ENCODE measurements around the gene DHX15. TPM values are rescaled to one million over a fixed set of nuclear protein-coding genes. Genes with fewer than 3 reads are reported as not detected.

Gene DHX15
- total RNA-seq, 4 donors from 2014 or later, result 106 to 125 (median 119) TPM

DNA sequence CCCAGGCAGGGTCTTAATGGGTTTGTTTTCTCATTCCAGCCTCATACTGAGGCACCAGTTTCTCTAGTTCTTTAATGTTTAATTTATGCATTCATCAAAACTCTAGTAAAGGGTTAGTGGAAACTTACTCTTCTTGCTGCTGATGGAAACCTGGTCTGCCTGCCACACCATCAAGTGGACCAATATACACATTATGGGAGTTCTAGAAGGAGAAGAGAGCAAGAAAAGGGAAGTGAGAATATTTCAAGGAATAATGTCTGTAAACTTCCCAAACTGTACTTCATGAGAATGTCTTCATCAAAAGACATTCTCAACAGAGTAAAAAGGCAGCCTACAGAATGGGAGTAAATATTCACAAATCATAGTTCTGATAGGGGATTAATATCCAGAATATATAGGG is 20.9 kb upstream of the DHX15 start:
- TF ChIP-seq, protein P1, sequence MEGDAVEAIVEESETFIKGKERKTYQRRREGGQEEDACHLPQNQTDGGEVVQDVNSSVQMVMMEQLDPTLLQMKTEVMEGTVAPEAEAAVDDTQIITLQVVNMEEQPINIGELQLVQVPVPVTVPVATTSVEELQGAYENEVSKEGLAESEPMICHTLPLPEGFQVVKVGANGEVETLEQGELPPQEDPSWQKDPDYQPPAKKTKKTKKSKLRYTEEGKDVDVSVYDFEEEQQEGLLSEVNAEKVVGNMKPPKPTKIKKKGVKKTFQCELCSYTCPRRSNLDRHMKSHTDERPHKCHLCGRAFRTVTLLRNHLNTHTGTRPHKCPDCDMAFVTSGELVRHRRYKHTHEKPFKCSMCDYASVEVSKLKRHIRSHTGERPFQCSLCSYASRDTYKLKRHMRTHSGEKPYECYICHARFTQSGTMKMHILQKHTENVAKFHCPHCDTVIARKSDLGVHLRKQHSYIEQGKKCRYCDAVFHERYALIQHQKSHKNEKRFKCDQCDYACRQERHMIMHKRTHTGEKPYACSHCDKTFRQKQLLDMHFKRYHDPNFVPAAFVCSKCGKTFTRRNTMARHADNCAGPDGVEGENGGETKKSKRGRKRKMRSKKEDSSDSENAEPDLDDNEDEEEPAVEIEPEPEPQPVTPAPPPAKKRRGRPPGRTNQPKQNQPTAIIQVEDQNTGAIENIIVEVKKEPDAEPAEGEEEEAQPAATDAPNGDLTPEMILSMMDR (IDR thresholded peaks at IDR 0.05), result no peak
- no peak for TF ChIP-seq POLR2A (IDR thresholded peaks at IDR 0.05)
- H3K4me3 ChIP-seq (ENCODE audit: low read depth, poor library complexity, severe bottlenecking), result no peak overlapping the region
- no peak for DNase-seq (ENCODE audit: low spot score in 2 of 2)
- intact Hi-C loops (cut with DNase I; ENCODE audit: low total_unique reads), result no loop called here

- TF ChIP-seq POLR2A (IDR thresholded peaks at IDR 0.05), result no peak
- TF ChIP-seq, protein P1 (IDR thresholded peaks at IDR 0.05), result no peak
- intact Hi-C loops (cut with DNase I; ENCODE audit: low total_unique reads), result no loop called here
- 75 to 78% methylated on average over 4 of the region's 4 CpGs for WGBS, 2 donors
- no peak overlapping the region for H3K4me3 ChIP-seq (ENCODE audit: low read depth, poor library complexity, severe bottlenecking)
- no peak for DNase-seq (ENCODE audit: low spot score in 2 of 2)
Measured at GRCh38 chr4:24604558-24605214, 20.3 kb upstream of the DHX15 start.

DNA sequence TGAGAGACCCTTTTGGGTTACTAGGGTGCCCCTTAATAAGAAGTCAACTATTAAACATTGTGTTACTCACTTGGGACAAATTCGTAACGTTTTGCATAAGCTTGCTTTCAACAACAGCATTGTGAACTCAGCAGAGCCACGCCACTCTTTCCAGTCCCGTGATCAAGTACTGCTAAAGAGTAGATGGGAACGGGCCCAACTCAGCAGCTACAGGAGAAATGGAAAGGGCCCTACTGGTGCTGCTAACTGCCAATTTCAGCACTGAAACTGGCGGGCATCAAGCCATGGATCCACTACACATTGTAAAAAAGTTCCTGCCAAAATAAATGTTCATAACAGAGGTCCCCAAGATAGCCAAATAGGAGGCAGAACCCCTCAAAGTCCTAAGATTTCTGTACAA is 19.0 kb upstream of the DHX15 start:
- 85 to 90% methylated on average over 6 of the region's 6 CpGs for WGBS, 2 donors
- intact Hi-C loops (cut with DNase I; ENCODE audit: low total_unique reads), result no loop called here
- H3K4me3 ChIP-seq (ENCODE audit: low read depth, poor library complexity, severe bottlenecking), result no peak overlapping the region
- no peak for DNase-seq (ENCODE audit: low spot score in 2 of 2)
- no peak for TF ChIP-seq POLR2A (IDR thresholded peaks at IDR 0.05)
- TF ChIP-seq, protein P1 (IDR thresholded peaks at IDR 0.05), result no peak

DNA sequence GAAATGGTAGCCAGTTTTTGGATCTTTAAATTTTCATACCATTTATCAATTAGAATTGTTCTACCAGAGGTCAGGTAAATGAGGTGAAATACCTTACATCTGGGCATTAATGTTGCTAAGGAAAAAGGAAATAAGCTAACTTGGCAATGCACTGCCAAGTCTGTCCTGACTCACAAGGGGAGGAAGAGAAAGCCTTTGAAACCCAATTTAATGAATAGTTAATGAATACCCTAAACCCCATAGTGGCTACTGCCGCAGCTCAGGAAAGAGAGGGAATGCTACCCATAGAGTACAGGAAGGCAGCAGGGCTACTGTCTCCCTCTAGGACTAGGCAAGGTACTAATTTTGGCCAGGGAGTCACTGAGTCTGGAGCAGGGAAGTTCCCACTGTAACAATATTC is 16.8 kb upstream of the DHX15 start:
- 76 to 80% methylated on average over 1 of the region's 1 CpG for WGBS, 2 donors

GRCh38 chr4:24599275-24599674 is 14.9 kb upstream of the DHX15 start:
- WGBS, 2 donors, result 89 to 95% methylated on average over 22 of the region's 22 CpGs
- intact Hi-C loops (cut with DNase I; ENCODE audit: low total_unique reads), result no loop called here
- H3K4me3 ChIP-seq (ENCODE audit: low read depth, poor library complexity, severe bottlenecking), result no peak overlapping the region
- TF ChIP-seq POLR2A (IDR thresholded peaks at IDR 0.05), result no peak
- no peak for DNase-seq (ENCODE audit: low spot score in 2 of 2)

More for the DNA sequence above, 16.8 kb upstream of the DHX15 start:
- intact Hi-C loops (cut with DNase I; ENCODE audit: low total_unique reads), result no loop called here
- H3K4me3 ChIP-seq (ENCODE audit: low read depth, poor library complexity, severe bottlenecking), result no peak overlapping the region
- DNase-seq (ENCODE audit: low spot score in 2 of 2), result no peak
- TF ChIP-seq, protein P1 (IDR thresholded peaks at IDR 0.05), result no peak
- no peak for TF ChIP-seq POLR2A (IDR thresholded peaks at IDR 0.05)

DNA sequence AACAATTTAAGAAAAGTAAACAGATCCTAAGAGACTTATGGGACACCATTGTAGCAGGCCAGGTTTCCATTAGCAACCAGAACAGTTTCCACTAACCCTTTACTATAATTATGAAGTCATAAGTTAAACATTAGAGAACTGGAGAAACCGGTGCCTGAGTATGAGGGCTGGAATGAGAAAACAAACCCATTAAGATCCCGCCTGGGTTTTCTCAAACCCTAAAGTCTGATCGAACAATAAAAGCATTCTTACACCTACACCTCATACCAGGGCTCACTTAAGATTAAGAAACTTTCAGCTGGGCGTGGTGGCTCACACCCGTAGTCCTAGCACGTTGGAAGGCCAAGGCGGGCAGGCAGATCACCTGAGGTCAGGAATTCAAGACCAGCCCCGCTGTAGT is 13.7 kb upstream of the DHX15 start:
- no peak for TF ChIP-seq POLR2A (IDR thresholded peaks at IDR 0.05)
- TF ChIP-seq, protein P1 (IDR thresholded peaks at IDR 0.05), result no peak
- DNase-seq (ENCODE audit: low spot score in 2 of 2), result no peak
- intact Hi-C loops (cut with DNase I; ENCODE audit: low total_unique reads), result no loop called here
- no peak overlapping the region for H3K4me3 ChIP-seq (ENCODE audit: low read depth, poor library complexity, severe bottlenecking)
- WGBS, 2 donors, result 76 to 81% methylated on average over 8 of the region's 8 CpGs
